ENCODE results near the gene ENHO. TPM values are rescaled to one million over a fixed set of nuclear protein-coding genes. Genes with fewer than 3 reads are reported as not detected.

The ENHO gene
- polyA plus RNA-seq, 1 donor (not counting 4 experiments of a cell fraction or from before 2014, with no cell fraction given) = not detected

DNA sequence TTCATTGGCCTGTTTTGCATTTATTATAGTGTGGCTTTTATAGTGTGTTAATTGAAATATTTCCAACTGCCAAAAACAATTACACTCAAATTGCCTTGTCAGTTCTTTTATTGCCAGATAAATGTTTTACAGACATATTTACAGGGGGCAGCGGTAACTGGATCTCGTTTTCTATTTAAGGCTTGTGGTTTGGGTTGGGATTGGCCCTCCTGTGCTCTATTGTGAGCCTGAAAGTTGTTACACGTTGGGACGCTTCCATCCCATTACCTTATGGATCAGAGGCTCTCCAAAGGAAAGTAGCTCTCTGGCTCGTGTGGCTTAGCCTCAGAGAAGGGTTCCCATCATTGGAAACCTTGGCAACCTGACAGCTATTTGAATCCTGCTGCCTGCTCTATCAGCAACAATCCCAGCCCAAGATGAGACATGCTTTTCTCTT is 43.3 kb downstream of the ENHO start:
- no peaks in the 10 kb centered on the region for H3K9me1 ChIP-seq (ENCODE audit: control insufficient read depth, extremely low read depth, insufficient read depth, low read length)
- FAIRE-seq (no peak), DNase-seq (ENCODE audit: low read depth, low spot score) (no peak)
- no peaks in the 10 kb centered on the region for H3K36me3 ChIP-seq (ENCODE audit: control insufficient read depth in 2 of 2, extremely low read depth in 1 of 2, insufficient read depth in 2 of 2, low read length in 2 of 2)
- no peak overlapping the region for H3K27ac ChIP-seq (ENCODE audit: control insufficient read depth, insufficient read depth, low read length)
- H3K4me1 ChIP-seq (ENCODE audit: control insufficient read depth, extremely low read depth, insufficient read depth, low read length) = no peaks in the 10 kb centered on the region
- H3K79me2 ChIP-seq (ENCODE audit: control insufficient read depth, insufficient read depth, low read length) = no peaks in the 10 kb centered on the region
- no peaks in the 10 kb centered on the region for H3K9me3 ChIP-seq (ENCODE audit: control insufficient read depth, low read depth, low read length)
- no peak for TF ChIP-seq EZH2 (IDR thresholded peaks at IDR 0.05; ENCODE audit: low read length)
- dilution Hi-C loops (cut with MboI; ENCODE audit: extremely low pct_ligation_motif_present, low sequenced_read_pairs) = no loop called here
- no peak overlapping the region for H3K4me3 ChIP-seq (ENCODE audit: control insufficient read depth in 2 of 3, extremely low read depth in 1 of 3, insufficient read depth in 2 of 3, low read depth in 1 of 3, low read length in 3 of 3)
- no peak overlapping the region for H2AFZ ChIP-seq (ENCODE audit: control insufficient read depth, low read length)
- no peak overlapping the region for H3K9ac ChIP-seq (ENCODE audit: control insufficient read depth, extremely low read depth, insufficient read depth, low read length)
- H4K20me1 ChIP-seq (ENCODE audit: control insufficient read depth, extremely low read depth, insufficient read depth, low read length) = no peaks in the 10 kb centered on the region
- H3K27me3 ChIP-seq (ENCODE audit: control insufficient read depth, extremely low read depth, insufficient read depth, low read length) = no peaks in the 10 kb centered on the region
- no peak overlapping the region for H3K4me2 ChIP-seq (ENCODE audit: control insufficient read depth, extremely low read depth, insufficient read depth, low read depth, low read length)

DNA sequence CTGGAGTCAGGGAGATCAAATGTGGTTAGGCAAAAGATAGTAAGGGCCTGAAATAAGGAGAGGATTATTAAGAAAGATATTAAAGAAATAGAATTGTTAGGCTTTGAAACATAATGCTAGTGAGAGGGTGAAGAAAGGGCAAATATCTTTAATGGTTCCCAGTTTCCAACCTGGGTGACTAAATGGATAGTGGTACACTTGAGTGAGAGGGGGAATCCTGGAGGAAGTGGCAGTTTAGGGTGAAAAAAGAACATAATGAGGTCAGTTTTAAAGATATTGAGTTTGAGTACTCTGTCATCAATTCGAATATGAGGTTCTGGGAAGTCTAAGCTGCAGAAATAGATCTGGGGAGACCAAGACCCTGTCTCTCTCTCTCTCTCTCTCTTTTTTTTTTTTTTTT is 45.2 kb downstream of the ENHO start:
- Histone ChIP-seq H3K9ac (ENCODE audit: control insufficient read depth, extremely low read depth, insufficient read depth, low read length) (no peak overlapping the region), H3K36me3 (ENCODE audit: control insufficient read depth in 2 of 2, extremely low read depth in 1 of 2, insufficient read depth in 2 of 2, low read length in 2 of 2) (no peaks in the 10 kb centered on the region), H3K79me2 (ENCODE audit: control insufficient read depth, insufficient read depth, low read length) (no peaks in the 10 kb centered on the region), H4K20me1 (ENCODE audit: control insufficient read depth, extremely low read depth, insufficient read depth, low read length) (no peaks in the 10 kb centered on the region), H3K9me3 (ENCODE audit: control insufficient read depth, low read depth, low read length) (no peaks in the 10 kb centered on the region), H3K4me2 (ENCODE audit: control insufficient read depth, extremely low read depth, insufficient read depth, low read depth, low read length) (no peak overlapping the region), H3K9me1 (ENCODE audit: control insufficient read depth, extremely low read depth, insufficient read depth, low read length) (no peaks in the 10 kb centered on the region), H3K27me3 (ENCODE audit: control insufficient read depth, extremely low read depth, insufficient read depth, low read length) (no peaks in the 10 kb centered on the region), H2AFZ (ENCODE audit: control insufficient read depth, low read length) (no peak overlapping the region), H3K4me3 (ENCODE audit: control insufficient read depth in 2 of 3, extremely low read depth in 1 of 3, insufficient read depth in 2 of 3, low read depth in 1 of 3, low read length in 3 of 3) (no peak overlapping the region), H3K27ac (ENCODE audit: control insufficient read depth, insufficient read depth, low read length) (no peak overlapping the region), H3K4me1 (ENCODE audit: control insufficient read depth, extremely low read depth, insufficient read depth, low read length) (no peaks in the 10 kb centered on the region)
- TF ChIP-seq, protein P1, sequence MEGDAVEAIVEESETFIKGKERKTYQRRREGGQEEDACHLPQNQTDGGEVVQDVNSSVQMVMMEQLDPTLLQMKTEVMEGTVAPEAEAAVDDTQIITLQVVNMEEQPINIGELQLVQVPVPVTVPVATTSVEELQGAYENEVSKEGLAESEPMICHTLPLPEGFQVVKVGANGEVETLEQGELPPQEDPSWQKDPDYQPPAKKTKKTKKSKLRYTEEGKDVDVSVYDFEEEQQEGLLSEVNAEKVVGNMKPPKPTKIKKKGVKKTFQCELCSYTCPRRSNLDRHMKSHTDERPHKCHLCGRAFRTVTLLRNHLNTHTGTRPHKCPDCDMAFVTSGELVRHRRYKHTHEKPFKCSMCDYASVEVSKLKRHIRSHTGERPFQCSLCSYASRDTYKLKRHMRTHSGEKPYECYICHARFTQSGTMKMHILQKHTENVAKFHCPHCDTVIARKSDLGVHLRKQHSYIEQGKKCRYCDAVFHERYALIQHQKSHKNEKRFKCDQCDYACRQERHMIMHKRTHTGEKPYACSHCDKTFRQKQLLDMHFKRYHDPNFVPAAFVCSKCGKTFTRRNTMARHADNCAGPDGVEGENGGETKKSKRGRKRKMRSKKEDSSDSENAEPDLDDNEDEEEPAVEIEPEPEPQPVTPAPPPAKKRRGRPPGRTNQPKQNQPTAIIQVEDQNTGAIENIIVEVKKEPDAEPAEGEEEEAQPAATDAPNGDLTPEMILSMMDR (optimal IDR thresholded peaks at IDR 0.05 in 1 of 3, IDR thresholded peaks at IDR 0.05 in 1 of 3, conservative IDR thresholded peaks at IDR 0.05 in 1 of 3; ENCODE audit: extremely low read depth in 1 of 3, insufficient read depth in 2 of 3, low read length in 3 of 3) = no peak
- TF ChIP-seq EZH2 (IDR thresholded peaks at IDR 0.05; ENCODE audit: low read length) = no peak
- no peak for FAIRE-seq
- dilution Hi-C loops (cut with MboI; ENCODE audit: extremely low pct_ligation_motif_present, low sequenced_read_pairs) = no loop called here
- no peak for DNase-seq (ENCODE audit: low read depth, low spot score)

DNA sequence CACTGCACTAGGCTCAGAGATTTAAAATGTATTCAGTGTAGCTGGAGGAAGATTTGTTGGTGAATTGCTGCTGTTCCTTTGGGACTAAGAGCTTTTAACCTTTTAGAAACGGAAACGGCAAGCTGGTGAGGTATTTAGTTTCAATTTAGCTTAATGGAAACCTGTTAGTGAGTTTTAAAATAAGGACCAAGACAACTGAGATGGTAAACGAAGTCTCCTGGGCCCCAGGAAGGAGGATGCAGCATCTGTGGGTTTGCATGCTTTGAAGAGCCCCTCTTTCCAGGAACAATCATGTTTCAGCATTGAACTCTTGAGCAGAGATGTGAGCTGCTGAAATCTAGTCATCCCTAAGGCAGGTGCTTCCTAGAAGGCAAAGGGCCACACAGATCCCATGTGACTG is 47.7 kb downstream of the ENHO start:
- TF ChIP-seq EZH2 (IDR thresholded peaks at IDR 0.05; ENCODE audit: low read length) = no peak
- TF ChIP-seq, protein P1 (optimal IDR thresholded peaks at IDR 0.05 in 1 of 3, IDR thresholded peaks at IDR 0.05 in 1 of 3, conservative IDR thresholded peaks at IDR 0.05 in 1 of 3; ENCODE audit: extremely low read depth in 1 of 3, insufficient read depth in 2 of 3, low read length in 3 of 3) = no peak
- DNase-seq (ENCODE audit: low read depth, low spot score) (no peak), FAIRE-seq (no peak)
- Histone ChIP-seq H3K9me3 (ENCODE audit: control insufficient read depth, low read depth, low read length) (no peaks in the 10 kb centered on the region), H3K79me2 (ENCODE audit: control insufficient read depth, insufficient read depth, low read length) (no peaks in the 10 kb centered on the region), H3K9me1 (ENCODE audit: control insufficient read depth, extremely low read depth, insufficient read depth, low read length) (no peaks in the 10 kb centered on the region), H4K20me1 (ENCODE audit: control insufficient read depth, extremely low read depth, insufficient read depth, low read length) (no peaks in the 10 kb centered on the region), H3K36me3 (ENCODE audit: control insufficient read depth in 2 of 2, extremely low read depth in 1 of 2, insufficient read depth in 2 of 2, low read length in 2 of 2) (no peaks in the 10 kb centered on the region), H3K4me2 (ENCODE audit: control insufficient read depth, extremely low read depth, insufficient read depth, low read depth, low read length) (no peak overlapping the region), H3K27ac (ENCODE audit: control insufficient read depth, insufficient read depth, low read length) (no peak overlapping the region), H3K9ac (ENCODE audit: control insufficient read depth, extremely low read depth, insufficient read depth, low read length) (no peak overlapping the region), H3K27me3 (ENCODE audit: control insufficient read depth, extremely low read depth, insufficient read depth, low read length) (no peaks in the 10 kb centered on the region), H3K4me3 (ENCODE audit: control insufficient read depth in 2 of 3, extremely low read depth in 1 of 3, insufficient read depth in 2 of 3, low read depth in 1 of 3, low read length in 3 of 3) (no peak overlapping the region), H2AFZ (ENCODE audit: control insufficient read depth, low read length) (no peak overlapping the region), H3K4me1 (ENCODE audit: control insufficient read depth, extremely low read depth, insufficient read depth, low read length) (no peaks in the 10 kb centered on the region)
- dilution Hi-C loops (cut with MboI; ENCODE audit: extremely low pct_ligation_motif_present, low sequenced_read_pairs) = no loop called here

Measured in keratinocyte (primary cell).